HG03025 (cell line): ENCODE measurements around the gene C16orf87.
"Not testable (repeated sequence)": the region's sequence is repeated elsewhere in the genome, so short reads cannot be mapped to it uniquely, and the experiment has no call there.

ENCODE experiments used
- ATAC-seq: cut with Tn5 transposase; IDR thresholded peaks from one replicate; pipeline ENCODE4 v1.9.1; 2021; ENCODE audit warnings: mild to moderate bottlenecking, moderate library complexity; ENCODE audit not compliant: unreplicated experiment, low FRiP score

C16orf87 gene

GRCh38 chr16:46801428-46802049 lies 29.4 kb downstream of the C16orf87 start:
- ATAC-seq = no peak

DNA sequence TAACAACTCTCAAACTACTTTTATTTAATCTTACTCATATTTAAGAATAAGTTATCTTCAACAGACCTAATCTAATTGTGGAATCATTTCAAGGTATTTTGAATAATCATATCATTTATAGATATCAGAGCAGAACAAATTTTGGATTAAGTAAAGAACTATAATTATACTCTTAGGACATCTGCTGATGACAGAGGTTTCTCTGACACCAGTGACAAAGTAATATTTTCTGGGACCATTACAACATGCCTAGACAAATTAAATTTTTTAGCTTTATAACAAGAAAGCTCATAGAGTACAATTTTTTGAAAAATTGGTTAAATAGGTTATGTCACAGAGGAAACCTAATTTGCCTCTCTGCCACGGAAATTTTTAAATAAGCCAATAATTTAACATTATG lies 30.5 kb downstream of the C16orf87 start:
- ATAC-seq = no peak

DNA sequence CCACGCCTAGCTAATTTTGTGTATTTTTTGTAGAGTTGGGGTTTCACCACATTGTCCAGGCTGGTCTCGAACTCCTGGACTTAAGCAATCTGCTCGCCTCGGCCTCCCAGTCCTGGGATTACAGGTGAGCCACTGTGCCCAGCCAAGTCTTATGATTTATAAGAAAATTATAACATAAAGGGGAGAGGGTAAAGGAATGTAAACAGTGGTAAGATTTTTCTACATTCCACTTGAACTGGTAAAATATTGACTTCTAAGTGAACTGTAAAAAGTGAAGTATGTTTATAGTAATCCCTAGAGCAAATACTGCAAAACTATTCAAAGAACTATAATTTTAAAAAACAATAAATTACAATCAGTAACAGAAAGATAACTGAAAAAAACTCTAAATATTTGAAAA lies 33.5 kb downstream of the C16orf87 start:
- ATAC-seq = no peak

- ATAC-seq = no peak
These were observed 34.2 kb downstream of the C16orf87 start for GRCh38 chr16:46796764-46797269.

GRCh38 chr16:46793841-46794240 lies 37.1 kb downstream of the C16orf87 start:
- no peak for ATAC-seq

DNA sequence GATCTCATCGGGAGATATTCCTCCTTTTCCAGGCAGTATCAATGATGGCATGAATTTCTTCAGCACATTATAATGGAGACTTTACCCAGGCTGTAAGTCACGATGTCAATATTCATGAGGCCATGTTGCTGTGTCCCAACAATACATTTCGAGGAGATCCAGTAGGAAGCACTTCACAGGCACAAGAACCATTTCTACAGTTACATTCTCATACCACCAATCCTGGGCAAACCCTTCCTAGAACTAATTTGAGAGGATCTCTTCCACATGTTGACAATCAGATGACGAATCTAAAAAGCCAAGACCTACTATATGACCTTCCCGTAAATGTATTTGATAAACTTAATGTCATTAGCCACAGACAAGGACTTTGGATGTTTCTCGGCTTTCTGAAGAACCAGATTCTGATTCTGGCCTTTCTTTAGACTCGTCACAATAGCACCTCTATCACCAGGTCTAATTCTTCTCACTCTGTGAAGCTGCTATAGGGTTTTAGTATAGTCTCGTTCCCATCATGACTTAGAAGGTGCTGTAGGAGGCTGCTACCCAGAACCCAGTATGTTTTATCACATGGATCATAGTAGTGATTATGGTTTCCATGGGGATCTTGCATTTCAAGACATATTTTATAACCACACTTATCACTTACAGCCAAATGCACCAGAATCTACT lies 40.2 kb downstream of the C16orf87 start:
- no peak for ATAC-seq

- peak; percentile 75 for ATAC-seq
These were observed 41.2 kb downstream of the C16orf87 start for GRCh38 chr16:46789499-46790414.

DNA sequence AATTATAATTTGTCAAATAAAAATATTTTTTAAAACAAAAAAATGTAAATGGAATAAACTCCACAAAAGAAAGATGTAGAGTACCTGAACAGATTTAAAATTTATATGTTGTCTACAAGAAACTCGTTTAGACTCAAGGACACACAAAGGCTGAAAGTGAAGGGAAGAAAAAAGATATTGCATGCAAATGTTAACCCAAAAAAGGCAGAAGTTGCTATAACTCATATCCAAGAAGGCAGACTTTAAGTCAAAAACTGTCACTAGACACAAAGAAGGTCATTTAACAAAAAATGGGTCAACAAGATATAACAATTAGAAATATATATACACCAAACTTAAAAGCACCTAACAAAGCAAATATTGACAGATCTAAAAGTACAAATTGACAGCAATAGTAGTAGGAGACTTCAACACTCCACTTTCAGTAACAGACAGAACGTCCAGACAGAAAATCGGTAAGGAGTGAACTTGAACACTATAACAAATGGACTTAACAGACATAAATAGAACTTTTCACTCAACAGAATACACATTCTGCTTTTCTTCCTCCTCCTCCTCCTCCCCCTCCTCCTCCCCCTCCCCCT lies 42.0 kb downstream of the C16orf87 start:
- no peak for ATAC-seq

DNA sequence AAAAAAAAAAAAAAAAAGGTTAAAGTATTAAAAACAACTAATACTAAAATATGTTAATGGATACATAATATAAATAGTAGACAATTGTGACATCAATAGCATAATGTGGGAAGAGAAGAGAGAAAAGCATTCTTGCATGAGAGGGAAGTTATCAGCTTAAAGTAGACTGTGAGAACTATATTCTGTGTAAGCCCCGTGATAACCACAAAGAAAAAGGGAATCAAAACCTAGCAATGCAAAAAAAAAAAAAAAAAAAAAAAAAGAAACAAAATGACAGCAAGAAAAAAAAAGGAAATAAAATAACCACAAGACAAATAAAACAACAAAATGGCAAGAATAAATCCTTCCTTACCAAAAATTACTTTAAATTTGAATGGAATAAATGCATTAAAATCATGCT lies 43.1 kb downstream of the C16orf87 start:
- ATAC-seq = no peak

DNA sequence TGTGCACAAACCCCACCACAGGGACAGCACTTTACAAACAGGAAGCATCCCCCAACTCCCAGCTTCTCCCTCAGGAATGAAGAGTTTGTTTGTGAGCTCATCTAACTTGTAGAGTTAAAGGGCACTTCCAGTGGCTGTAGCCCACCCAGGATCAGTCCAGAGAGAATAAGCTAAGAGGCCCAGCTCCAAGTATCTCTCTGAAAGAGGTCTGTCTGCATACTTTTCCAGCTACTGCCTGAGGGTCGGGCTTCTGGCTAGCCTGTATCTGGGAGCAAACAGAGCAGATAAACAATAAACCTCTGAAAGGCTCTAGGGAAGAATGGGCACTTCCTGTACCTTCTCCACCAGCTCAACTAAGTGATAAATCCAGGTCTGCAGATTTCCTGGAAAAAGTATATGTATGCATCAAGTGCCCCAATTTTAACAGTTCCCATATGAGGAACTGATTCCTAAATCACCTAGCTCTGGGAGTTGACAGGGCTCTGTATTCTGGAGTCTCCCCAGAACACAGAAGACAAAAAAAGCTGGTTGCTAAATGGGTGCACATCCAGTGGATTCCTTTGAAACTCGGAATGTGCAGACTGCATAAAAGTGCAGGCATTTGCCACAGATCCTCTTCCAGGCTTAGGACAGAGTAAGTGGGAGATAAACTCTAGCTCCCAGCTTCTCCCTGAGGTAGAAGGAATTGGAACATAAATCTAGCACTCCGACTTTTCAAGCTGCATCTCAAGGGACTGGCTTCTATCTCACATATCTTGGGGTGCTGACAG lies 45.7 kb downstream of the C16orf87 start:
- no peak for ATAC-seq

GRCh38 chr16:46784569-46784968 lies 46.4 kb downstream of the C16orf87 start:
- not testable (repeated sequence) for ATAC-seq

- no peak for ATAC-seq
These were observed 47.2 kb downstream of the C16orf87 start for GRCh38 chr16:46783800-46784199.

DNA sequence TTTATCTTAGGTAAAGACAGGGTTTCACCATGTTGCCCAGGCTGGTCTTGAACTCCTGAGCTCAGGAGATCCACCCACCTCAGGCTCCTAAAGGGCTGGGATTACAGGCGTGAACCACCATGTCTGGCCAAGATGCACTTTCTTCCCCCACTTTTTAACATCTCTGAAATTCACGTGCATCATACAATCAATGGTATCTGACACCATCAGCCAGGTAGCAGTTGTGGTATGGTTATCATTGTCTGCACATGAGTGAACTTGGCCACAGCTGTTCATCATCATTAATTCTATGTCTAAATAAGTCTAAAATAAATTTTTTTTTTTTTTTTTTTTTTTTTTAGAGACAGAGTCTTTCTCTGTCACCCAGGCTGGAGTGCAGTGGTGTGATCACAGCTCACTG lies 48.7 kb downstream of the C16orf87 start:
- no peak for ATAC-seq

GRCh38 chr16:46777804-46778203 lies 53.2 kb downstream of the C16orf87 start:
- no peak for ATAC-seq

GRCh38 chr16:46775214-46775613 lies 55.8 kb downstream of the C16orf87 start:
- peak; percentile 16 for ATAC-seq

GRCh38 chr16:46774743-46775177 lies 56.2 kb downstream of the C16orf87 start:
- peak; percentile 71 for ATAC-seq

DNA sequence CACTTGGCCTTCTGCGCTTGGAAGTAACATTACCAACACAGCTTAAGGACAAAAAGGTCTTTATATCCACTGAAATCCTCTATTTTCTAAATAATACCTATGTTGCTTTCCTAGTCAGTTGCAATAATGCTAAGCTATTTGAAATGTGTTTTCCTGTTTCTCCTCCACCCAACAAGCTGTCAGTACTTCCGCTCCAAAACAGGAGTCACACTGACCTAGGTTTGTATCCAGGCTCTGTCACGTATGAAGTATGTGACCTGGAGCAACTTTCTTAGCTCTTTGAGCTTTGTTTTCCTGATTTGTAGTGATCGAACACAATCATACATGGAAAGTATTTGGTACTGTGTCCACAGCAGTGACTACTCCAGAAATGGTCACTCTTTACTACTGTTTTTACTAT lies 58.5 kb downstream of the C16orf87 start:
- ATAC-seq = no peak

DNA sequence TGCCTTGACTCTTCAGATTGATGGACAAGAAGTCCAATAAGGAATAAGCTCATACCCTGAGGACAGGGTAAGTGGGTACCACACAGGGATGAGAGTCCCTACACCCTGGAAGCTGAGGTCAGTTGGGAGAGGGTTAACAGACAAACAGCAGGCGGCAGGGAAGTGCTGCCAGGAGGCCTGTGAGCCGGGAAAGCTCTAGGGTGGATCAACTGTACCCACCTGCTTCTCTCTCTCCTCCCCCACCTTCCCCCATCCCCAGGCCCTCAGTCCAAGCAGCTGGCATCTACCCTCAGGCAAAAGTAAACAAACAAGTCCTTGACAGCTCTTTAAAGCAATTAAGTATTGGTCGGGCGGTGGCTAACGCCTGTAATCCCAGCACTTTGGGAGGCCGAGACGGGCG lies 62.2 kb downstream of the C16orf87 start:
- ATAC-seq = no peak

DNA sequence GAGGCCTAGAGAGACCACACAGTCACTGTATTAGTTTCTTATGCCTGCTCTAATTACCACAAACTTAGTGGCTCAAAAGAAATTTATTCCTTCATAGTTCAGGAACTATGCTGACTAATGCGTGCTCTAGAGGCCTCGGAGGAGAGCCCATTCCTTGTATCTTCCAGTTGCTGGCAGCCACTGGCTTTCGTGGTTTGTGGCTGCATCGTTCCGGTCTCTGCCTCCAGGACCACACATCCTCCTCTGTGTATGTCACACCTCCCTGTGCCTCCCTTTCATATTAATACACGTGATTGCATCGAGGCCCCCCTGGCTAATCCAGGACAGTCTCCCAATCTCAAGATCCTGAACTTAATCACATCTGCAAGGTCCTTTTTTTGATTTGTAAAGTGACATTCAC lies 65.9 kb downstream of the C16orf87 start:
- ATAC-seq = no peak

DNA sequence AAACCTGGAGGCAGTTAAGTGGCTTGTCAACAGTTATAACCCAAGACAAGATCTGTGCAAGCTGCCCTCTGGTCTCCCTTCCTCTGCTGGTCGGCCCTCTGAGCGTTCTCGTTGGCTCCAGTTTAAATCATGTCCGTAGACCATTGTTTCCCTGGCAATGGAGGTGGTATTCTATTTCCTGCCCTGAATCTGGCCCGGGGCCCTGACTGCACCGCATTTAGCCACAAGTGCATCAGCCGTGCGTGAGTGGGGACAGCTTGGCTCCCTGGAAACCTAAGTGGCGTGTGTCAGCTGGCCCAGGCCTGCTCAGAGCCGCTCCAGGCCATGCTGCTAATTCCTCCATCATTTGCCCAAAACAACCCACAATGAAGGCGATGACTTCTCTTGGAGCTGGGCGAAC lies 67.8 kb downstream of the C16orf87 start:
- ATAC-seq = no peak
